Subcutaneous adipose tissue (tissue), 4 donors: ENCODE measurements around the gene DIP2C. TPM values are rescaled to one million over a fixed set of nuclear protein-coding genes. Genes with fewer than 3 reads are reported as not detected.

Source experiments
- total RNA-seq, 4 donors: library from RNA; depleted of rRNA; stranded (reverse); fragments of >200 nt; gene quantifications; one replicate each; pipeline ENCODE4 v1.1.0, GENCODE V29; 2016
- TF ChIP-seq, protein P1 (sequence below): fragments of 450-650 bp; IDR thresholded peaks from one replicate; pipeline ENCODE4 v1.5.1; 2016; ENCODE audit warnings: low read depth, mild to moderate bottlenecking, control low read depth, antibody characterized with exemption, moderate library complexity

Gene DIP2C
- total RNA-seq, 4 donors from 2014 or later = 32.1 to 64.0 (median 40.5) TPM

DNA sequence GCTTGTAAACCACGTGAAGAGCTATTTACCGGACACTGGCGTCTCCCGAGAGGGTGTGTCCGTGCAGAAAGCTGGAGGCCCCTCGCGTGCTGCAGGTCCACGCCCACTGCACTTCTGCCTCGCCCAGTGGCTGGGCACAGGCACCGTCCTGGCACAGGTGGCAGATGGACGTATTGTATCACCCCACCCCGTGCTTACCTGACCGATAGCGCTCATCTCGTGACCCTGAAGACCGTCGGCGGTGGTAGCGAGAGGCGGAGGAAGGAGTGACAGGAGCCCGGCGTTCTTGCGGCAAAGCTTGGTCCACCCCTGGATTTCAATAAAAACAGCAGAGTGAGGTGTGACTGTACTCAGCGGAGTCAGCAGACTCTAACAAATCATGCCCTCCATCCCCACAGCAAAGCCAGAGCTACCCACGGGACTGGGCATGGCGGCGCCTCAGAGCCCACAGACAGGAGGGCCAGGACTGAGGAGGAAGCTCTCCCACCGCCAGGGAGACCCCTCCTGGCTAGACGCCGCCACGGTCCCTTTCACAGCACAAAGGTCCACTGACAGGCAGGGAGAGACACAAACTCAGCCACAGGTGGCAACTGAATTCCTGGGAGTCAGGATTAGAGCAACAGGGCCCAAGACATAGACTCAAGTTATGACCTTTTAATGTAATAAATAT, 217.1 kb downstream of the DIP2C start:
- TF ChIP-seq, protein P1, sequence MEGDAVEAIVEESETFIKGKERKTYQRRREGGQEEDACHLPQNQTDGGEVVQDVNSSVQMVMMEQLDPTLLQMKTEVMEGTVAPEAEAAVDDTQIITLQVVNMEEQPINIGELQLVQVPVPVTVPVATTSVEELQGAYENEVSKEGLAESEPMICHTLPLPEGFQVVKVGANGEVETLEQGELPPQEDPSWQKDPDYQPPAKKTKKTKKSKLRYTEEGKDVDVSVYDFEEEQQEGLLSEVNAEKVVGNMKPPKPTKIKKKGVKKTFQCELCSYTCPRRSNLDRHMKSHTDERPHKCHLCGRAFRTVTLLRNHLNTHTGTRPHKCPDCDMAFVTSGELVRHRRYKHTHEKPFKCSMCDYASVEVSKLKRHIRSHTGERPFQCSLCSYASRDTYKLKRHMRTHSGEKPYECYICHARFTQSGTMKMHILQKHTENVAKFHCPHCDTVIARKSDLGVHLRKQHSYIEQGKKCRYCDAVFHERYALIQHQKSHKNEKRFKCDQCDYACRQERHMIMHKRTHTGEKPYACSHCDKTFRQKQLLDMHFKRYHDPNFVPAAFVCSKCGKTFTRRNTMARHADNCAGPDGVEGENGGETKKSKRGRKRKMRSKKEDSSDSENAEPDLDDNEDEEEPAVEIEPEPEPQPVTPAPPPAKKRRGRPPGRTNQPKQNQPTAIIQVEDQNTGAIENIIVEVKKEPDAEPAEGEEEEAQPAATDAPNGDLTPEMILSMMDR = no peak

DNA sequence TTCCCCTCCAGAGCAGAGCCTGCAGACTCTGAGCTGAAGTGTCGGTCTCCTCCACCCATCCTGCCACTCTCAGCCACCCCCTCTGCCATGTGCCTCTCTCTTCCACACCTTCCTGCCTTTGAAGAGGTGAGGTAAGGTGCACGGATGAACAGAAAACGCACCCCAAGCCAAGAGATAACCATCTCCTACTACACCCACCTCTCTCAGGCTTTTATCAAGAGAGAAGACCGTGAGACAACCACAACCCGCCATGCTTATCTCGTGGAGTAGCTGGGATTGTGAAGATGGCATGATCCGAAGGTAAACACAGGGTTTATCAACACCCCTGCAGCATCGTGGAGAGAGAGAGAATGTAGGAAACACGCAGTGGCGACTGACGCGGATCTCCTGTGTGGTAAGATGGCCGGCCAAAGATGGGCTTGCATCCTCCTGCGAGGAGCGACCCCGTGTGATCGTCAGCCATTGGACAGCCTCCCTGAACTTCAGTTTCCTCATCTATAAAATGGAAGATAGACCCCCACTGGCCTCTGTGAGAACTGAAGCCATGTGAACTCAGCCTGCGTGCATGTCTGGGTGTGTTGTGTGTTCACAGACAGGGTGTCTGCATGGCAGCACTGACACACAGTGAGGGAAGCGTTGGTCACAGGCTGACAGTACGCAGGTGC, 219.0 kb downstream of the DIP2C start:
- TF ChIP-seq, protein P1 = no peak

DNA sequence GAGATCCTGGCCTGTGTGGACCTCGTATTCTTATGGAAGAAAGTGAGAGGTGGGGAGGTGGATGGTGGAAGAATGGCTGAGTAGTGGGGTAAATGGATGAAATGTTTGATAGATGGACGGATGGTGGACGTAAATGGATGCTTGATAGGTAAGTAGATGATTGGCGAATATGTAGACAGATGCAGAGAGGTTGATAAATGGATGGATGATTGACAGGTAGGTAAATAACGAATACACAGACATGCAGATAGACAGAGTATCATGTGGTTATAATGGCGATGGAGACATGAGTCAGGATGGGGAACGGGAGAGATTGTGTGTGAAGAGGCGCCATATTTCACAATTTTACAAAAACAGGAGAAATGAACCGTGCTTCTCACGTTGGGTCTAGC, 219.5 kb downstream of the DIP2C start:
- TF ChIP-seq, protein P1 = no peak

DNA sequence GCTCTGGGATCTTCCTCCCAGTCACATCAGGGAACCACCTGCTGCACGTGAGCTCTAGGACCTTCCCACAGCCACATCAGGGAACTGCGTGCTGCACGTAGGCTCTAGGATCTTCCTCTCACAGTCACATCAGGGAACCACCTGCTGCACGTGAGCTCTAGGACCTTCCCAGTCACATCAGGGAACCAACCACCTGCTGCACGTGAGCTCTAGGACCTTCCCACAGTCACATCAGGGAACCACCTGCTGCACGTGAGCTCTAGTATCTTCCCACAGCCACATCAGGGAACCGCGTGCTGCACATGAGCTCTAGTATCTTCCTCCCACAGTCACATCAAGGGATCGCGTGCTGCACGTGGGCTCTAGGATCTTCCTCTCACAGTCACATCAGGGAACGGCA, 229.7 kb downstream of the DIP2C start:
- TF ChIP-seq, protein P1 = no peak

DNA sequence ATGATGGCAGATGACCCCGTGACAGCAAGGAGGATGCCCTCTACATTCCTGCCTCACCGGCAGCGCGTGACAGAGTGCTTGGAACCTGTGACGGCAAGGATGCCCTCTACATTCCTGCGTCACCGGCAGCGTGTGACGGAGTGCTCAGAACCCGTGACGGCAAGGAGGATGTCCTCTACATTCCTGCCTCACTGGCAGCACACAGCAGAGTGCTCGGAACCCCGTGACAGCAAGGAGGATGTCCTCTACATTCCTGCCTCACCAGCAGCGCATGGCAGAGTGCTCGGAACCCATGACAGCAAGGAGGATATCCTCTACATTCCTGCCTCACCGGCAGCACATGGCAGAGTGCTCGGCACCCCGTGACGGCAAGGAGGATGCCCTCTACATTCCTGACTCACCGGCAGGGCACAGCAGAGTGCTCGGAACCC, 231.0 kb downstream of the DIP2C start:
- TF ChIP-seq, protein P1 = no peak

DNA sequence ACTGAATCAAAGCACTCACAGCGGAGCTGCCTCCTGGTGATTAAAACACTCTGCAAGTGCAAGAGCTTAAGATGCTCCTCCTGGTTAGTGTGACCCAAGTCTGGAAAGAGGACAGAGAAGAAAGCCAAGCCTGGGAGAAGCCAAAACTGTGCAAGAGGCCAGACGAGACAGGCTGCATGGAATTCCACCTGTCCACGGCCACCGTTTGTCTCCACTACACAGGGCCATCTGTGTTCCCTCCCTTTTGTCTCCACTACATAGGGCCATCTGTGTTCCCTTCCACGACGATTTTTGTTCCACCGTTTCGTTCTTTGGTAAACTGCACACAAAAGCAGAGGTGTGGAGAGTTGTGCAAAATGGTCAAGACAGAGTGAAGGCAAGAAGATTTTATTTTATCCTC, 233.0 kb downstream of the DIP2C start:
- TF ChIP-seq, protein P1 = no peak

DNA sequence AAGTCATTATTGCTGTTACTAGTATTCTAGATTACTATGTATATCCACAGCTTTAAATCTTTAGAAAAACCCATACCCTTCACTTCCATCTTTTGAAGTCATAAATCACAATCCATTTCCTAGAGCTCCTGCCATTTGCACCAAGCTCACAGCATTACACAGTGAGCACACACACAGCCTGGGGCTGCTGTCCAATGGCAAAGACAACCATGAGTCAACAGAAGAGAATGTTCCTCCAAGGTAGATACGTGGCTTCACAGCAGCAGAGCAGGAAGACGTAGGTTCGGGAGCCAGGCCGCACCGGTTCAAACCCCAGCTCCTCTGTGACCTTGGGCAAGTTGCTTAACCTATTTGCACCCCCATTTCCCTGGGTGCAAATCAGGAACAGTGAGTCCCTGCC, 234.6 kb downstream of the DIP2C start:
- TF ChIP-seq, protein P1 = no peak
